ENCODE data around the gene DPRX. TPM values are rescaled to one million over a fixed set of nuclear protein-coding genes. Genes with fewer than 3 reads are reported as not detected.

The DPRX gene
- total RNA-seq, 1 experiment from 2014 or later, result not detected

- H3K4me1 ChIP-seq (ENCODE audit: insufficient read depth, low read length), result no peaks in the 10 kb centered on the region
- ATAC-seq (no peak), DNase-seq (no peak)
- POLR2A ChIA-PET (ENCODE audit: unreplicated experiment), result no interaction called here
- H3K4me3 ChIP-seq (ENCODE audit: low read length), result no peak overlapping the region
- intact Hi-C loops (cut with micrococcal nuclease), result no loop called here
- BruUV-seq (replicated peaks), result no TSS peak
- no peak overlapping the region for H3K27ac ChIP-seq (ENCODE audit: low read length)
- no peaks in the 10 kb centered on the region for H3K79me2 ChIP-seq (ENCODE audit: low read length)
- no peaks in the 10 kb centered on the region for H3K36me3 ChIP-seq (ENCODE audit: low read depth, low read length)
- H3K9ac ChIP-seq (ENCODE audit: low read length), result no peak overlapping the region
- no peaks in the 10 kb centered on the region for H3K9me2 ChIP-seq (replicated peaks; ENCODE audit: low read length)
- no peak overlapping the region for H2AFZ ChIP-seq (ENCODE audit: low read length)
- H3K4me2 ChIP-seq (ENCODE audit: low read length), result no peak overlapping the region
- CTCF ChIA-PET, result no interaction called here
- TF ChIP-seq EZH2 (IDR thresholded peaks at IDR 0.05; ENCODE audit: low read length, unreplicated experiment), result no peak
- TF ChIP-seq EZH2phosphoT487 (IDR thresholded peaks at IDR 0.05; ENCODE audit: borderline replicate concordance, low read length), result no peak
- TF ChIP-seq, protein P1, sequence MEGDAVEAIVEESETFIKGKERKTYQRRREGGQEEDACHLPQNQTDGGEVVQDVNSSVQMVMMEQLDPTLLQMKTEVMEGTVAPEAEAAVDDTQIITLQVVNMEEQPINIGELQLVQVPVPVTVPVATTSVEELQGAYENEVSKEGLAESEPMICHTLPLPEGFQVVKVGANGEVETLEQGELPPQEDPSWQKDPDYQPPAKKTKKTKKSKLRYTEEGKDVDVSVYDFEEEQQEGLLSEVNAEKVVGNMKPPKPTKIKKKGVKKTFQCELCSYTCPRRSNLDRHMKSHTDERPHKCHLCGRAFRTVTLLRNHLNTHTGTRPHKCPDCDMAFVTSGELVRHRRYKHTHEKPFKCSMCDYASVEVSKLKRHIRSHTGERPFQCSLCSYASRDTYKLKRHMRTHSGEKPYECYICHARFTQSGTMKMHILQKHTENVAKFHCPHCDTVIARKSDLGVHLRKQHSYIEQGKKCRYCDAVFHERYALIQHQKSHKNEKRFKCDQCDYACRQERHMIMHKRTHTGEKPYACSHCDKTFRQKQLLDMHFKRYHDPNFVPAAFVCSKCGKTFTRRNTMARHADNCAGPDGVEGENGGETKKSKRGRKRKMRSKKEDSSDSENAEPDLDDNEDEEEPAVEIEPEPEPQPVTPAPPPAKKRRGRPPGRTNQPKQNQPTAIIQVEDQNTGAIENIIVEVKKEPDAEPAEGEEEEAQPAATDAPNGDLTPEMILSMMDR (conservative IDR thresholded peaks at IDR 0.05; ENCODE audit: low read depth, low read length), result no peak
- no peaks in the 10 kb centered on the region for H4K20me1 ChIP-seq (ENCODE audit: low read length)
- H3K27me3 ChIP-seq (ENCODE audit: low read length), result no peaks in the 10 kb centered on the region
- no peaks in the 10 kb centered on the region for H3K9me3 ChIP-seq (ENCODE audit: low read length)
- no peaks in the 10 kb centered on the region for H3F3A ChIP-seq (ENCODE audit: low read length, unreplicated experiment)
These were observed 9.7 kb upstream of the DPRX start for GRCh38 chr19:53621885-53622740.

DNA sequence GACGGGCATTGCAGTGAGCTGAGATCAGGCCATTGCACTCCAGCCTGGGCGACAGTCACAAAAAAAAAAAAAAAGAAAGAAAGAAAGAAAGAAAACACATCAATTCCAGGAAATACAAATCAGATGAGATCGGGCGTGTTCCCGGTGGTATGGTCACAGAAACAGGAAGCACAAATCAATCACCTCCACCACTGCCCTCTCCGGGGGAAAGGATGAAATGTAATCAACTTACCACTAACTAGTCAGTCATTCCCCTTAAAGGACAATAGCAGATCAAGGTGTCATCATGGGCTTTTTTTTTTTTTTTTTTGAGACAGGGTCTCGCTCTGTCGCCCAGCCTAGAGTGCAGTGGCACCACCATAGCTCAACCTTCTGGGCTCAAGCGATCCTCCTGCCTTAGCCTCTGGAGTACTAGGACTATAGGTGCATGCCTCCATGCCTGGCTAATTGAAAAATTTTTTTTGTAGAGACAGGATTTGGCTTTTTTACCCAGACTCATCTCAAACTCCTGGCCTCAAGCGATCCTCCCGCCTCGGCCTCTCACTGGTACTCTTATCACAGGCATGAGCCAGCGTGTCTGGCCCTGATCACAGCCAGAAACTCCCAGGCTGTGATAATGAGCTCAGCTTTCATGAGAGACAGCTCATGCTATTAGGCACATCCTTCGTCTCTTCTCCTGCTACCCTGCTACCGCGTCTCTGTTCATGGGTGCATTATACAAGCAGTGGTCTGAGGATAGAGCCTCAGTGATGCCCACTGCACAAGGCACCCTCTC lies 6.8 kb upstream of the DPRX start:
- H3K79me2 ChIP-seq (ENCODE audit: low read length), result no peaks in the 10 kb centered on the region
- no peaks in the 10 kb centered on the region for H3K27me3 ChIP-seq (ENCODE audit: low read length)
- H3K4me2 ChIP-seq (ENCODE audit: low read length), result no peak overlapping the region
- H3K9ac ChIP-seq (ENCODE audit: low read length), result no peak overlapping the region
- H3K27ac ChIP-seq (ENCODE audit: low read length), result no peak overlapping the region
- no TSS peak for BruUV-seq (replicated peaks)
- CTCF ChIA-PET, result no interaction called here
- POLR2A ChIA-PET (ENCODE audit: unreplicated experiment), result no interaction called here
- H3F3A ChIP-seq (ENCODE audit: low read length, unreplicated experiment), result no peaks in the 10 kb centered on the region
- H3K4me3 ChIP-seq (ENCODE audit: low read length), result no peak overlapping the region
- intact Hi-C loops (cut with micrococcal nuclease), result no loop called here
- H3K4me1 ChIP-seq (ENCODE audit: insufficient read depth, low read length), result no peaks in the 10 kb centered on the region
- no peaks in the 10 kb centered on the region for H3K36me3 ChIP-seq (ENCODE audit: low read depth, low read length)
- H3K9me3 ChIP-seq (ENCODE audit: low read length), result no peaks in the 10 kb centered on the region
- TF ChIP-seq, protein P1 (conservative IDR thresholded peaks at IDR 0.05; ENCODE audit: low read depth, low read length), result no peak
- no peak for TF ChIP-seq EZH2 (IDR thresholded peaks at IDR 0.05; ENCODE audit: low read length, unreplicated experiment)
- TF ChIP-seq EZH2phosphoT487 (IDR thresholded peaks at IDR 0.05; ENCODE audit: borderline replicate concordance, low read length), result no peak
- no peaks in the 10 kb centered on the region for H4K20me1 ChIP-seq (ENCODE audit: low read length)
- ATAC-seq (no peak), DNase-seq (no peak)
- H3K9me2 ChIP-seq (replicated peaks; ENCODE audit: low read length), result no peaks in the 10 kb centered on the region
- H2AFZ ChIP-seq (ENCODE audit: low read length), result no peak overlapping the region

DNA sequence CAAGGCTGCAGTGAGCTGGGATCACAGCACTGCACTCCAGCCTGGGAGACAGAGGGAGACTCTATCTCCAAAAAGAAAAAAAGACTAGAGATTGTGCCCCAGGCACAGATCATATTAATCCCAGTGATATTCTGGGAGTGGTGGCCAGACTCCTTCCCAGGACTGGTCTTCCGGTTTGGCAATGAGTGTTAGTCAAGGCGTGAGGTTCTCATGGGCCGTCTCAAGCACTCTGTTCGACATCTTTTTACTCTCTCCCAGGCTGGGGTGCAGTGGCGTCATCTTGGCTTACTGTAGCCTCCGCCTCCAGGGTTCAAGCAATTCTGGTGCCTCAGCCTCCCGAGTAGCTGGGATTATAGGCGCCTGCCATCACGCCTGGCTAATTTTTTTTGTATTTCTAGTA lies 5.3 kb upstream of the DPRX start:
- no peaks in the 10 kb centered on the region for H3K36me3 ChIP-seq (ENCODE audit: low read depth, low read length)
- TF ChIP-seq, protein P1 (conservative IDR thresholded peaks at IDR 0.05; ENCODE audit: low read depth, low read length), result no peak
- TF ChIP-seq EZH2 (IDR thresholded peaks at IDR 0.05; ENCODE audit: low read length, unreplicated experiment), result no peak
- TF ChIP-seq EZH2phosphoT487 (IDR thresholded peaks at IDR 0.05; ENCODE audit: borderline replicate concordance, low read length), result no peak
- no peak overlapping the region for H2AFZ ChIP-seq (ENCODE audit: low read length)
- H3K4me3 ChIP-seq (ENCODE audit: low read length), result no peak overlapping the region
- no peaks in the 10 kb centered on the region for H3F3A ChIP-seq (ENCODE audit: low read length, unreplicated experiment)
- H4K20me1 ChIP-seq (ENCODE audit: low read length), result no peaks in the 10 kb centered on the region
- no peak for ATAC-seq
- POLR2A ChIA-PET (ENCODE audit: unreplicated experiment), result no interaction called here
- H3K79me2 ChIP-seq (ENCODE audit: low read length), result no peaks in the 10 kb centered on the region
- intact Hi-C loops (cut with micrococcal nuclease), result no loop called here
- H3K9ac ChIP-seq (ENCODE audit: low read length), result no peak overlapping the region
- H3K27me3 ChIP-seq (ENCODE audit: low read length), result no peaks in the 10 kb centered on the region
- H3K9me2 ChIP-seq (replicated peaks; ENCODE audit: low read length), result no peaks in the 10 kb centered on the region
- no peaks in the 10 kb centered on the region for H3K4me1 ChIP-seq (ENCODE audit: insufficient read depth, low read length)
- H3K9me3 ChIP-seq (ENCODE audit: low read length), result no peaks in the 10 kb centered on the region
- CTCF ChIA-PET, result no interaction called here
- no peak for DNase-seq
- no TSS peak for BruUV-seq (replicated peaks)
- no peak overlapping the region for H3K4me2 ChIP-seq (ENCODE audit: low read length)
- H3K27ac ChIP-seq (ENCODE audit: low read length), result no peak overlapping the region

Data from PC-3 (cell line).